Measurements from ENCODE around the gene HOXC10.

DNA sequence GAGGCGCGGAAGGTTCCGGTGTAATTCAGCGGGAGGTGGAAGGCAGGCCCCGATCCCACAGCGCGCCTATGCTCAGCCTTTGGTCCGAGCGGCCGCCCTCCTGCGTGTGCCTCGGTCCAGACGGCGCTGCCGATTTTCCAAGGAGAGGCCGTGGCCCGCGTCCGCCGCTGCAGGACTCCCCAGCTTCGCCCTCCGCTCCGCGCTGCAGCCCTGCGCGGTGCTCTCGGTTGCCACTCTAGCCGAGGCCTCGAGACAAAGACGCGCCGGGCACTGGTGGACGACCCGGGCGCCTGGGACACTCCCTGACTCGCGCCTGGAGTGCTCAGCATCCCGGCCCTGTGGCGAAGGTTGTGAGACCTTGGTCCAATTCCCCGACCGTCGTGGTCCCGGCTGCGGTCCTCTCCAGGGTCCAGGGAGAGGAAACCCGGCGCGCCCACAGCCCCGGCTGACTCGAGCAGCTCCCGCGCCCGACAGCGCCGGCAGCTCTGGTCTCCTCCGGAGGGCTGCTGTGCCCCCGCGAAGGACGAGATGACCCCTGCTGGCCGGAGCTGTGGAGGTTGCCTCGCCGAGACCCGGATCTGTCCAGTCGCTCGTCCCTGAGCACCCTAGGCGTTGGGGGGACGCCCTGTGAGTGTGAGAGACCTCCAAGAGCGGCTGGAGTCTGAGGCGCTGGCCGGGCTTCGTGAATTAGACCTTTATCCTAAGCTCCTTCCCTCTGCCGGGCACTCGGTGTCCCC lies 23.8 kb upstream of the HOXC10 start:
- TF ChIP-seq, protein P1, sequence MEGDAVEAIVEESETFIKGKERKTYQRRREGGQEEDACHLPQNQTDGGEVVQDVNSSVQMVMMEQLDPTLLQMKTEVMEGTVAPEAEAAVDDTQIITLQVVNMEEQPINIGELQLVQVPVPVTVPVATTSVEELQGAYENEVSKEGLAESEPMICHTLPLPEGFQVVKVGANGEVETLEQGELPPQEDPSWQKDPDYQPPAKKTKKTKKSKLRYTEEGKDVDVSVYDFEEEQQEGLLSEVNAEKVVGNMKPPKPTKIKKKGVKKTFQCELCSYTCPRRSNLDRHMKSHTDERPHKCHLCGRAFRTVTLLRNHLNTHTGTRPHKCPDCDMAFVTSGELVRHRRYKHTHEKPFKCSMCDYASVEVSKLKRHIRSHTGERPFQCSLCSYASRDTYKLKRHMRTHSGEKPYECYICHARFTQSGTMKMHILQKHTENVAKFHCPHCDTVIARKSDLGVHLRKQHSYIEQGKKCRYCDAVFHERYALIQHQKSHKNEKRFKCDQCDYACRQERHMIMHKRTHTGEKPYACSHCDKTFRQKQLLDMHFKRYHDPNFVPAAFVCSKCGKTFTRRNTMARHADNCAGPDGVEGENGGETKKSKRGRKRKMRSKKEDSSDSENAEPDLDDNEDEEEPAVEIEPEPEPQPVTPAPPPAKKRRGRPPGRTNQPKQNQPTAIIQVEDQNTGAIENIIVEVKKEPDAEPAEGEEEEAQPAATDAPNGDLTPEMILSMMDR (IDR thresholded peaks at IDR 0.05; ENCODE audit: extremely low read depth in 1 of 2, insufficient read depth in 1 of 2, low read depth in 1 of 2, low read length in 2 of 2) = no peak
- TF ChIP-seq POLR2A (IDR thresholded peaks at IDR 0.05; ENCODE audit: low read depth, low read length) = no peak

Measured in endothelial cell of umbilical vein (primary cell).